ENCODE data around the gene AUP1.

Gene AUP1

DNA sequence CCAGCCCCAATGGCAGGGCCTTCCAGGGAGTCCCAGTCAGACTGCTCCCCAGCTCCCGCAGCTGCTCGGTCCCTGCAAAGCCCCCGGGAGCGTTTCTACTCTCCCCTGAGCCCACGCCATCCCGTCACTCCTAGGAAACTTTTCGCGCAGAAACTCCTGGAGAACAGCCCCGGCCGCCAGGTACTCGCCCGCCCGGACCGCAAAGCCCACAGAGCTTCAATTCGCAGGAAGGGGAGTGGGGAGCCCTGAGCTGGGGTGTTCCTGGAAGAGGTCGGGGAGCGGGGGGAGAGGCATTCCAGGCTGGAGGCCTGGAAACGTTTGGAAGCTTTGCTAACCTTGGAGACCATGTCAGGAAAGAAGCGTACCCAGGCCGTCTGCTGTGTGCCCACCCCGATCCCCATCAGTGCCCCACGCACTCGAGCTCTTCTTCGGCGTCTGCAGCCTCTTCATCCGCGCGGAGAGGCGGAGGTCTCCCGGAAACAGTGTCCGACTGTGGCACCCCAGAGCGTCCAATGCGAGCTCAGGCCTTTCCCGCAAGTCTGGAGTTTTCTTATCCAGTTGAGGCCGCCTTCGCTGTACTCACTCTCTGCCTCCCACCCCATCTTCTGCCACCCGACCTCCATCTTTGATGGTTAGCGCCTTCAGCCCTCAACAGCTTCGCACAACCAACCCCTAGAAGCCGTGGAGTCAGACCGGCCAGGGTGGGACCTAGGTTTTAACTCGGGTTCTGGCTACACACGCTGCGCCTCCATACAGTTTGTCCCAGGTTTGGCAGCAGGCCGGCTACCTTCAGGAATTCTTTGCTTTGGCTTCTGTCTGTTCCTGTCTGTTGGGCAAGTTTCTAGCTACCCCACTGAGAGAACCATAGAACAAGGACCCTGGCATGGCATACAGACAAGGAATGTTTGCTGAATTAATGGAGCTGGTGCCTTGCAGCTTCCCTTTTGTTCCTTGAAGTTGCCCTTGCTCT lies 25.7 kb downstream of the AUP1 start:
- H3K4me3 ChIP-seq (ENCODE audit: control insufficient read depth, low read depth, low read length): peak overlapping the region; percentile 65
- no peak for DNase-seq (ENCODE audit: low read depth)
- TF ChIP-seq, protein P1, sequence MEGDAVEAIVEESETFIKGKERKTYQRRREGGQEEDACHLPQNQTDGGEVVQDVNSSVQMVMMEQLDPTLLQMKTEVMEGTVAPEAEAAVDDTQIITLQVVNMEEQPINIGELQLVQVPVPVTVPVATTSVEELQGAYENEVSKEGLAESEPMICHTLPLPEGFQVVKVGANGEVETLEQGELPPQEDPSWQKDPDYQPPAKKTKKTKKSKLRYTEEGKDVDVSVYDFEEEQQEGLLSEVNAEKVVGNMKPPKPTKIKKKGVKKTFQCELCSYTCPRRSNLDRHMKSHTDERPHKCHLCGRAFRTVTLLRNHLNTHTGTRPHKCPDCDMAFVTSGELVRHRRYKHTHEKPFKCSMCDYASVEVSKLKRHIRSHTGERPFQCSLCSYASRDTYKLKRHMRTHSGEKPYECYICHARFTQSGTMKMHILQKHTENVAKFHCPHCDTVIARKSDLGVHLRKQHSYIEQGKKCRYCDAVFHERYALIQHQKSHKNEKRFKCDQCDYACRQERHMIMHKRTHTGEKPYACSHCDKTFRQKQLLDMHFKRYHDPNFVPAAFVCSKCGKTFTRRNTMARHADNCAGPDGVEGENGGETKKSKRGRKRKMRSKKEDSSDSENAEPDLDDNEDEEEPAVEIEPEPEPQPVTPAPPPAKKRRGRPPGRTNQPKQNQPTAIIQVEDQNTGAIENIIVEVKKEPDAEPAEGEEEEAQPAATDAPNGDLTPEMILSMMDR (IDR thresholded peaks at IDR 0.05; ENCODE audit: control insufficient read depth, insufficient read depth, low read depth, low read length, missing control alignments): no peak

DNA sequence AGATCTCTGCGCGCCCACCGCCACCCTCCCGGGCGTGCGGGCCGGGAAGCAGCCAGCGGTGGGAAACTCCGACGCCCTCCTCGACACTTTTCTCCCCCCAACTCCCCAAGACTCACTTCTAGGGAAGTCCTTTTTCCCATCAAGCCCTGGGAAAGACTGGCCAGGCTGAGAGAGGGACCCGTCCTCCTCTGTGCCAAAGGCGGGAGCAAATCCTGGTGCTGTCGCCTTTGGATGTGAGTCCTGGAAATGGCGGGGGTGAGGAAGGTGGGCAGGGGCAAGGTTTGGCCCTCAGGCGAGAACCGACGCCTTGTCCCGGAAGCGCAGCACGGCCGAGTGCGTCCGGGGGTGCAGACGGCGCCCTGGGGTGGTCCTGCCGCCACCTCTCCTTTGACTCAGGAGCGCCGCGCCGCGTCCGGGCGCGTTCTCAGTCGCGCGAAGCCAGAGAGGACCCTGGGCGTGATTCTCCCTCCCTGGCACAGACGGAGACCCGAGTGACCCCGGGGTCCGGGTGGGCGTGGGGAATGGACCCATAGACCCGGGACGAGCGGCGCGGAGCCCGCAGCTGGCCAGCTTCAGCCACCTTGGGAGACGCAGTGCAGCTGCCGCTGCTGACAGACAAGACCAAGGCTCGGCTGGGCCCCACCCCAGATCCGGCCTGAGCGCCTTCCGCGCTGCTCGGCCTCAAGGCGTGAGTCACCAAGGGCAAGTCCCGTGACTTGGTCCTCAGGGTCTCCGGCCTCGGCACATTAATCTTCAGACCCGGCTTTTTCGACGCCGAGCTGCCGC lies 26.6 kb downstream of the AUP1 start:
- H3K4me3 ChIP-seq (ENCODE audit: control insufficient read depth, low read depth, low read length): peak overlapping the region; percentile 65
- TF ChIP-seq, protein P1 (IDR thresholded peaks at IDR 0.05; ENCODE audit: control insufficient read depth, insufficient read depth, low read depth, low read length, missing control alignments): peak; percentile 34
- peak; percentile 34 for DNase-seq (ENCODE audit: low read depth)

DNA sequence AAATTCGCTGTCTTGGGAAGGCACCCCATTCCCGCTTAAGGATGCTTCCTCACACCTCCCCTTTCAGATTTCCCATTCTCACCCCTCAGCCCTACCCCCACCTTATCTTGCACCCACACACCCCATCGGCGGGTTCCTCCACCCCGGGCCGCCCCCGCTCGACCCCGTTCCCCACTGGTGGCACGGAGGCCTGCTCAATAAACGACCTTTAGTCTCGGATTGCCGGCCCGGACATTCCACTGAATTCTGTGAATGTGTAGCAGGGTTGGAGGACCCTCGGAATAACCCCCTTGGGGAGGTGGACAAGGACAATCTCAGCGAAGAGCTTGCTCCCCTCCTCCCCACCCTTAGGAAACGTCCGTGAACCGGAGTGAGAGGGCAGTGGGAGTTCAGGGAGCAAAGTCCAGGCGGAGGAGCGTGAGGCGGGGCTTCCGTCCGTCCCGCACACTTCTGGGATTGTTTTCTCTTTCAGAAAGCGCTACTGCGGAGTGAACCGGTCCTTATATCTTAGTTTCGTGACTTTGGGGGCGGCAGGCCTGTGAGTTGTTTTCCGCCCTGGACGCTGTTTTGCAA lies 27.3 kb downstream of the AUP1 start:
- TF ChIP-seq, protein P1 (IDR thresholded peaks at IDR 0.05; ENCODE audit: control insufficient read depth, insufficient read depth, low read depth, low read length, missing control alignments): no peak
- no peak for DNase-seq (ENCODE audit: low read depth)
- H3K4me3 ChIP-seq (ENCODE audit: control insufficient read depth, low read depth, low read length): peak overlapping the region; percentile 65

DNA sequence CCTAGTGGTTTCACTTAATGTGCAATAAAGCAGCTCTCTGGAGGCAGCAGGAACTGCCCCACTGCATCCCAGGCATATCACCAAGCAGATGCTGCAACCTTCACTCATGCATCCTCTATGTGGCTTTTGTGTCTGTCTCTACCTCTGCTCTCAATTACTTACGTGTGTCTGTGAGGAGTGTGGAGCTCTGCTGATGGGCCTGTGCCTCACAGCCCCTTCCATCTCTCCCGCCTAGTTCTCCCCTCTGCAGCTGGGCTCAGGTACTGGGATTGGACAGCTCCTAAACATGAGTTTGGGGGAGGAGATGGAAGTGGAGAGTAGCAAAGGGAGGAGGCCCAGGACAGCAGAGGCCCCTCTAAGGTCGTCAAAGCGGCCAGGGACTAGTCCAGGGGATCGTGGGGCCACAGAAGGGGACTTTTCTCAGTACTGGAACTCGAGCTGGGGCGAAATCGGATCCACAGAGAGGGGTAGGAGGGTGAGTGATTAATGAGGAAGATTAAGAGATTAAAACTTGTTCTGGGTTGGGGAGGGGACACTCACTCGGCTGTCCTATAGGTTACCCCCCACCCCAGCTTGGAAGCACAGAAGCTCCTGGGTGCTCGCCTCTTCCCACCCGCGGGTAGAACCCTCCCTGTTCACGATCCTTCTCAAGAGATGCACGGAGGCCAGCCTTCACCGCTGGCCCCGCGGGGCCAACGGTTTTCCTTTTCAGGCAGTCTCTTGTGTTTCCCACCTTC lies 28.0 kb downstream of the AUP1 start:
- TF ChIP-seq, protein P1 (IDR thresholded peaks at IDR 0.05; ENCODE audit: control insufficient read depth, insufficient read depth, low read depth, low read length, missing control alignments): no peak
- H3K4me3 ChIP-seq (ENCODE audit: control insufficient read depth, low read depth, low read length): no peak overlapping the region
- DNase-seq (ENCODE audit: low read depth): no peak

DNA sequence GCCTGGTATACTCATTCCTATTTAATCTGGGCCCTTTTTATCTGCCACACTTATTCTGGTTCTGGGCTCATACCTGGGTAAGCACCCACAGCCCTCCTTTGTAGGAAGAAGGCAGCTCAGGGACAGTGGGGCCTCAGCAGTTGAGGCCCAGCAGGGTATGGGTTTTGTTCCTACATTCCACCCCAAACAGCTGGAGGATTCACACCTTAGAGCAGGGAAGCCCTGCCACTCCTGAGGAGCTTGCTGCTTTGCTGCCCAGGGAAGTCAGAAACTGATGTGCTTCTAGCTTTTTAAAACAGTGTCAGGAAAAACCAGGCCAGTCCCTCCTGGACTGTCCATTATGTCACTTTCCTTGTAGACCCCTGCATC lies 28.9 kb downstream of the AUP1 start:
- H3K4me3 ChIP-seq (ENCODE audit: control insufficient read depth, low read depth, low read length): no peak overlapping the region
- DNase-seq (ENCODE audit: low read depth): no peak
- TF ChIP-seq, protein P1 (IDR thresholded peaks at IDR 0.05; ENCODE audit: control insufficient read depth, insufficient read depth, low read depth, low read length, missing control alignments): no peak
